ENCODE data around the gene ACTG2.

The ACTG2 gene

DNA sequence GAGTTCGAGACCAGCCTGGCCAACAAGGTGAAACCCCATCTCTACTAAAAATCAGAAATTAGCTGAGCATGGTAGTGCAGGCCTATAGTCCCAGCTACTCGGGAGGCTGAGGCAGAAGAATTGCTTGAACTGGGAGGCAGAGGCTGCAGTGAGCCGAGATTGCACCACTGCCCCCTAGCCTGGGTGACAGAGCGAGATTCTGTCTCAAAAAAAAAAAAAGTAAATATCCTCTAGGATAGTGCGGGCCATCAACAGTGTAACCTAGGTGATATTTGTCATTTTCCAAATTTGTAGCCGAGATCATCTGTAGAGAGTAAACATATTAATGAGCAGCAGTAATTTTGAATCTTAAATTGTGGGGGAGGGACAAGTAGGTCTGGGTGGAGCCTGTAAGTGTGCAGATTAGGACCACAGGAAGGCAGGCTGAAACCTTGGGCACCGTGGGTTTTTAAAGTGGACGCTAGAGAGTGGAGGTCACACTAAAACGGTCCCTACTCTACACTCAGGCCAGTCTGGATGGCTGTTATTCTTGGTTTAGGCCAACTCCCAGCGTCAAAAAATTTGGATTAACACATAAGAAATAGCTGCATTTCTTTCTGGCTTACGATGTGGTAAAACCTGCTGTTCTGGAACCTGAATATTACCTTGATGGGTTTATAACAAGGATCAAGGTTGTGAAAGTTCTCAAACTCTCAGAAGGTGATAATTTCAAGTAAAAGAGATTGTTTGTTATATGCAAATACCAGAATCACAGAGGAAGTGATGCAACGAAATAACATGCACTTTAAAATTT is 69.2 kb downstream of the ACTG2 start:
- no peaks in the 10 kb centered on the region for H3K4me1 ChIP-seq (ENCODE audit: insufficient read depth, low read length)
- H3K36me3 ChIP-seq (ENCODE audit: insufficient read depth, low read length): peaks cover 32% of the 10 kb centered on the region
- no peak overlapping the region for H2AFZ ChIP-seq (ENCODE audit: low read depth, low read length)
- H3K9me3 ChIP-seq (ENCODE audit: low read length): no peaks in the 10 kb centered on the region
- H3K4me3 ChIP-seq (ENCODE audit: low read length): no peak overlapping the region
- no peaks in the 10 kb centered on the region for H3K27me3 ChIP-seq (ENCODE audit: insufficient read depth, low read length)

DNA sequence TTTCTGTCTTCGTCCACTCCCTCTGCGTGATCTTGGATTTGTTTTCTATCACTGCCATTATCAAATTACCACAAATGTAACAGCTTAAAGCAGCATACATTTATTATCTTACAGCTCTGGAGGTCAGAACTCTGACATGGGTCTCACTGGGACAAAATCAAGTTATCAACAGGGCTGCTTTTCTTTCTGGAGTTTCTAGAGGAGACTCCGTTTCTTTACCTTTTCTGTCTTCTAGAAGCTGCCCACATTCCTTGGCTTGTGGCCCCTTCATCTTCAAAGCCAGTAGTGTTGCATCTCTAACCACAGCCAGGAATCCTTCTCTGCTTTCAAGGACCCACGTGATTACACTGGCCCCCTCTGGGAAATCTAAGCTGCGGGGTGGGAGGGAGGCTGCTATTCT is 70.0 kb downstream of the ACTG2 start:
- no peak overlapping the region for H3K4me3 ChIP-seq (ENCODE audit: low read length)
- H2AFZ ChIP-seq (ENCODE audit: low read depth, low read length): no peak overlapping the region
- H3K4me1 ChIP-seq (ENCODE audit: insufficient read depth, low read length): no peaks in the 10 kb centered on the region
- peaks cover 25% of the 10 kb centered on the region for H3K36me3 ChIP-seq (ENCODE audit: insufficient read depth, low read length)
- H3K27me3 ChIP-seq (ENCODE audit: insufficient read depth, low read length): no peaks in the 10 kb centered on the region
- H3K9me3 ChIP-seq (ENCODE audit: low read length): no peaks in the 10 kb centered on the region

DNA sequence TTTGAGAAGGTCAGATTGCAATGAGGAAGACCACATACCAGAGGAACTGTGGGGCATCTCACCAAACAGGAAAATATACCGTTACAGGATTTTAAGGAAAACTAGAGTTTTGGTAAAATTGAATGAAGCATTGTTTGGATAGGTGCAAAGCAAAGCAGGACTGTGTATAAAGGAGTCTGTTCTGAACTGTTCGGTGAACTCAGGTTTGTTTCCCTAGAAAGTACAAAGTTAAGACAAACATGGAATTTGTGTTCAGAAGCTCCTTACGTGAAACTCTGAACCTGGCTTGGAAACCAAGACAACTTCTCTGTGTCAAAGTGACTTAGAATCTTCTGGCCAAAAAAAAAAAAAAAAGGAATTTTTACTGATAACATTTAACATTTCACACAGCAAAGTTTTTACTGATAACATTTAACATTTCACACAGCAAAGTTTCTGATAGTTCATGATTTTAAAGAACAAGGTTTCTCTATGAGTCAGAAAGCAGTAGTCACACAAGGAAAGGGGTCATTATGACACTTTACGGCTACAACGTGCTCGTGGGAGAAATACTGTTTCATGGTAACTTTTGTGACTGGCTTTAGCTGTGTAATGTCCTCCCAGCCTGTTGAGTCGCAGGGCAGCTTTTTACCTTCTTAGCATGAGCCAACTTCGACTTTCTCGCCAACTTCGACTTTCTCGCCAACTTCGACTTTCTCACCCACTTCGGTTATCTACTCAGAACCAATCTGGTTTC is 70.7 kb downstream of the ACTG2 start:
- Histone ChIP-seq H2AFZ (ENCODE audit: low read depth, low read length) (no peak overlapping the region), H3K27me3 (ENCODE audit: insufficient read depth, low read length) (no peaks in the 10 kb centered on the region), H3K9me3 (ENCODE audit: low read length) (no peaks in the 10 kb centered on the region), H3K36me3 (ENCODE audit: insufficient read depth, low read length) (peaks cover 18% of the 10 kb centered on the region), H3K4me3 (ENCODE audit: low read length) (no peak overlapping the region), H3K4me1 (ENCODE audit: insufficient read depth, low read length) (no peaks in the 10 kb centered on the region)

DNA sequence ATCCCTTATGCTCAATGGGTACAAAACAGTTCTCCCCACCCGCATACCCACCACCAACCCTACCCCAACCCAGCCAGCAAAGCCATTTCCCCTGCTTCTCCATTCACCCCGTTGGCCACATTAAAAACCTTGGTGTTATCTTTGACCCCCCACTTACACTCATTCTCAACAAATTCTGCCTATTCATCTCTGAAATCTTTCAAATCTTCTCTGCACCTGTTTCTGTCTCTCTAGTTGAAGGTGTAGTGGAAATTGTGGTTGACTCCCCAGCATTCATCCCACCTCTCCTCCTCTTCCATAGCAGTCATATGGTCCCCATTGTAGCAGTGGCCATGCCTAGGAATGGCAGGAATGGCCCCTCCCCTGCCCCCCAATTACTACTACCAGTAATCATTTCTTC is 71.4 kb downstream of the ACTG2 start:
- H2AFZ ChIP-seq (ENCODE audit: low read depth, low read length): no peak overlapping the region
- no peaks in the 10 kb centered on the region for H3K4me1 ChIP-seq (ENCODE audit: insufficient read depth, low read length)
- no peaks in the 10 kb centered on the region for H3K27me3 ChIP-seq (ENCODE audit: insufficient read depth, low read length)
- no peak overlapping the region for H3K4me3 ChIP-seq (ENCODE audit: low read length)
- H3K36me3 ChIP-seq (ENCODE audit: insufficient read depth, low read length): peaks cover 11% of the 10 kb centered on the region
- no peaks in the 10 kb centered on the region for H3K9me3 ChIP-seq (ENCODE audit: low read length)

DNA sequence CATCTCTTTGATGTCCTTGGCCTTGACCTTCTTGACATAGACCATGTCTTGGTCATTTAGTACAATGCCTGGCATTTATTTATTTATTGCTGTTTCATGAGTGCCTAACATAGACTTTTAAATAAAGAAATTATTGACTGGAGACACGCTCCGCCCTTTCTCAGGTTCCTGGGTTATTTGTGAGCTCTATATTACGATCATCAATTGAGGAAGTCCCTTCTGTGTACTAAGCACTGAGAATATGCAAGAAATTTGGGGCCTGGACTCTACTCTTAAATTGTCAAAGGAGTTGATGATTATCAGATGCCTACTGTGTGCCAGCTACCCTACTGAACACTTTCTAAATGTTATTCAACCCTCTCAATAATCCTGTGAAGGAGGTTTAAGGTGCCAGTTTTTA is 72.2 kb downstream of the ACTG2 start:
- H3K36me3 ChIP-seq (ENCODE audit: insufficient read depth, low read length): peaks cover 5% of the 10 kb centered on the region
- H3K4me1 ChIP-seq (ENCODE audit: insufficient read depth, low read length): no peaks in the 10 kb centered on the region
- no peaks in the 10 kb centered on the region for H3K9me3 ChIP-seq (ENCODE audit: low read length)
- H3K27me3 ChIP-seq (ENCODE audit: insufficient read depth, low read length): no peaks in the 10 kb centered on the region
- no peak overlapping the region for H2AFZ ChIP-seq (ENCODE audit: low read depth, low read length)
- H3K4me3 ChIP-seq (ENCODE audit: low read length): no peak overlapping the region

DNA sequence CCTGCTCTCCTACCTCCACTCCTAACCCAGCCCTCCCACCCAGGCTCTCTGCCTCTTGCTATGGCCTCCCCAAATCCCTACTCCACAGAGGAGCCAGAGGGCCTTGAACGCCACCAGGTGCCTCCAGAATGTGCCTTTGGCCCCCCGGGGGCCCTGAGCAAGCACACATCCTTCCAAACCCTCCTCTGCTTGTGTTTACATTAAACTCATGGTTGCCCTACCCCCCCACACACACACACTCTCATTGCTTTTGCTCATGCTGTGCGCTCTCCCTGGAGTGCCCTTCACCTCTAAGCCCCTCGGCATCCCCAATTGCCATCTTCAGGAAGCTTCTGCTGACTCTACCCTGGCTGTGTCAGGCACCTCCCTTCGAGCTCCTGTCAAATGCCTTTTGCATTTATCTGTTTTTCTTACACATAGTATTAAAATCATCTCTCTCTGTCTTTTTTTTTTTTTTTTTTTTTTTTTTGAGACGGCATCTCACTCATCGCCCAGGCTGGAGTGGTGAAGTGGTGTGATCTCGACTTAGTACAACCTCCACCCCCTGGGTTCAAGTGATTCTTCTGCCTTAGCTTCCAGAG is 75.6 kb downstream of the ACTG2 start:
- H3K36me3 ChIP-seq (ENCODE audit: insufficient read depth, low read length): no peaks in the 10 kb centered on the region
- H3K27me3 ChIP-seq (ENCODE audit: insufficient read depth, low read length): no peaks in the 10 kb centered on the region
- peaks cover 3% of the 10 kb centered on the region for H3K4me1 ChIP-seq (ENCODE audit: insufficient read depth, low read length)
- H3K4me3 ChIP-seq (ENCODE audit: low read length): no peak overlapping the region
- no peaks in the 10 kb centered on the region for H3K9me3 ChIP-seq (ENCODE audit: low read length)
- no peak overlapping the region for H2AFZ ChIP-seq (ENCODE audit: low read depth, low read length)

DNA sequence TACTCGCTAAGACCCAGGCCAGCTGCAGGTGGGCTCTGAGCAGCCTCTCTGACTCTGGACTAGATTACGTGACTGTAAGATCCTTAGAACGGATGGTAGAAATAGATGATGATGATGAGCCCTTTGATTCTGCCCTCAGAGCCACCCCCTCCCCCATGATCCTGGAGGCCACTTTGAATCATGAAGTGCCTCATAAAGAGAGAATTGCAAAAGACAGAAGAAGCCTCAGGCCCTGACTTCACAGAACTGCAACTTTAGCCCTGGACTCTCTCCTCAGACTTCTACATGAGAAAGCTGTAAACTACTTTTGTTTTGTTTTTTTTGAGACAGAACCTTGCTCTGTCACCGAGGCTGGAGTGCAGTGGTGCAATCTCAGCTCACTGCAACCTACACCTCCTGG is 76.5 kb downstream of the ACTG2 start:
- H3K36me3 ChIP-seq (ENCODE audit: insufficient read depth, low read length): no peaks in the 10 kb centered on the region
- no peaks in the 10 kb centered on the region for H3K27me3 ChIP-seq (ENCODE audit: insufficient read depth, low read length)
- H2AFZ ChIP-seq (ENCODE audit: low read depth, low read length): no peak overlapping the region
- peaks cover 3% of the 10 kb centered on the region for H3K4me1 ChIP-seq (ENCODE audit: insufficient read depth, low read length)
- H3K4me3 ChIP-seq (ENCODE audit: low read length): no peak overlapping the region
- H3K9me3 ChIP-seq (ENCODE audit: low read length): no peaks in the 10 kb centered on the region
